Fibroblast of lung (primary cell): ENCODE measurements around the gene RRM1.

Source experiments
- EZH2 ChIP-seq: IDR thresholded peaks from 2 replicates; pipeline ENCODE4 v1.5.1; 2012; ENCODE audit warnings: low read length, control low read depth, mild to moderate bottlenecking; ENCODE audit errors: missing control alignments
- TF ChIP-seq, protein P1 (sequence below), 2 donors: IDR thresholded peaks in 1 of 2; conservative IDR thresholded peaks in 1 of 2; 1 replicate in 1 of 2; 2 replicates in 1 of 2; pipeline ENCODE4 v1.5.1; 2011 to 2012; ENCODE audit warnings: low read length in 2 of 2, control low read depth in 1 of 2, inconsistent platforms in 1 of 2, low read depth in 1 of 2, mild to moderate bottlenecking in 1 of 2

DNA sequence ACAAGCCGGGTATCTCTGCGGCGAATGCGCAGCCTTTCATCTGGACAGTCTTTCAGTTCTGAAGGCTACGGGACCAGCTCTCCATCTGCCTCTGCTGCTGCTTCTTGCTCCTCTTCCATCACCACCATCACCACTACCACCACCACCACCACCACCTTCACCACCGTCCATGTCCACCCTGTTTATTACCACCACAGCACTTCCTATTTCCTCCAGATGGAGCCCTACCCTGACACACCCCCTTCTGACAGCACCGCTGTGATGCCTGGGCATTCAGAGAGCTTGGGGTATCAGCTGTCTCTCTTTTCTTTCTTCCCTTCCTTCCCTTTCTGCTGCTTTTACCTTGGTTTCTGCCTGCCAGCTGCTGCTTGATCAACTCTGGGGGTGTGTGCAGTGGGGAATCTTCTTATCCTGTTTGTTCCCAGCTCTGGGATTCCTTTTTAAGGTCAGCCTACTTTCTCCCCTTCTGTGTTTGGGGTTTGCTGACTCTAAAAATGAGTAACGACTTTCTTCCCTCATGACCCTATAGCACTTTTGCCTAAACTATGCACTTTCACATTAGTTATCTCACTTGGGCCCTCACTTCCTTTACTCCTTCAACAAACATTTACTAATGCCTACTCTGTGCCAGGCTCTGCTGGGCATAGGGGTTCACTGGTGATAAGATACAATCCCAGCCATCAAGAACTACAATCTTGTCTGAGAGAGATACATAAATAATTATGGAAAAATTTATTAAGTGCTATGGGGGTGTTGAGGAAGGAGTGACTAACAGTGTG is 7.8 kb upstream of the RRM1 start:
- TF ChIP-seq, protein P1, sequence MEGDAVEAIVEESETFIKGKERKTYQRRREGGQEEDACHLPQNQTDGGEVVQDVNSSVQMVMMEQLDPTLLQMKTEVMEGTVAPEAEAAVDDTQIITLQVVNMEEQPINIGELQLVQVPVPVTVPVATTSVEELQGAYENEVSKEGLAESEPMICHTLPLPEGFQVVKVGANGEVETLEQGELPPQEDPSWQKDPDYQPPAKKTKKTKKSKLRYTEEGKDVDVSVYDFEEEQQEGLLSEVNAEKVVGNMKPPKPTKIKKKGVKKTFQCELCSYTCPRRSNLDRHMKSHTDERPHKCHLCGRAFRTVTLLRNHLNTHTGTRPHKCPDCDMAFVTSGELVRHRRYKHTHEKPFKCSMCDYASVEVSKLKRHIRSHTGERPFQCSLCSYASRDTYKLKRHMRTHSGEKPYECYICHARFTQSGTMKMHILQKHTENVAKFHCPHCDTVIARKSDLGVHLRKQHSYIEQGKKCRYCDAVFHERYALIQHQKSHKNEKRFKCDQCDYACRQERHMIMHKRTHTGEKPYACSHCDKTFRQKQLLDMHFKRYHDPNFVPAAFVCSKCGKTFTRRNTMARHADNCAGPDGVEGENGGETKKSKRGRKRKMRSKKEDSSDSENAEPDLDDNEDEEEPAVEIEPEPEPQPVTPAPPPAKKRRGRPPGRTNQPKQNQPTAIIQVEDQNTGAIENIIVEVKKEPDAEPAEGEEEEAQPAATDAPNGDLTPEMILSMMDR (conservative IDR thresholded peaks at IDR 0.05 in 1 of 2, IDR thresholded peaks at IDR 0.05 in 1 of 2; ENCODE audit: low read depth in 1 of 2, low read length in 2 of 2): no peak
- TF ChIP-seq EZH2: no peak
